Measurements from ENCODE around the gene PRKAG1.

PRKAG1 gene

DNA sequence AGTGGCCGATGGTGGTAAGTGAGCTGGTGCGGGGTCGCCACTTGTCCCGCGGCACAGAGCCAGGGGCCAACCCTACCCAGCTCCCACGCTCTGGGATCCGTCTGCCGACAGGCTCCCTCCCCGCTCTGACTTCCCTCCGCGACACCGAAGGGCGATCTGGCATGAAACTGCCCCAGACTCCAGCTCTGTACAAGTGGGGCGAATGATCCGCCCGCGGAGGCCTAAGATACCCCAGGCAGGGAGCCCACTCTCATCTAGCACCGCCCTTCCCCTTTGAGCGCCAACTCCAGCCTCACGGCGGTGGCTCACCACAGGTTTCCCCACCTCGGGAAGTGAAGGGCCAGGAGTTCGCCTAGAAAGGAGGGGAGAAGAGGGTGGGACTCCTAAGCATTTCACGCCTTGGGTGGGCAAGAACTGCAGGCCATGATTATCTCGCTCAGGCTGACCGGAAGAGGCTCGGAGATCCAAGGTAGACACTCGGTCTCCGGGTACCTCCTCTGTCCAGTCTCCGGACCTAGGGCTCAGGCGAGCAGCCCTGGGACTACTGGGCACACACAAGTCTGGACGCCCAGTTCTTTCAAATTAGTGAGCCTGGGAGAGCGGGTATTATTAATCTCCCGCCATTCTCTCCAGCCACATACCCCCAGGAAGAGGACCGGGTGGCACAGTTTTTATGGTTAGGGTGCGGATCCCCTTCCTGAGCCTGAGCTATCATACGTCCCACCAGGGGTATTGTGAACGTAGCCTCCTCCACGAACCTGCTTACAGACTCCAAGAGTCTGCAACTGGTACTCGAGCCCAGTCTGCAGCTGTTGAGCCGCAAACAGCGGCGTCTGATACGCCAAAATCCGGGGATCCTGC, 39.6 kb downstream of the PRKAG1 start:
- ATAC-seq (replicated peaks; ENCODE audit: extremely low read depth, poor library complexity, severe bottlenecking) (peak; percentile 8), DNase-seq (ENCODE audit: low spot score in 2 of 2) (no peak)
- peak overlapping the region; percentile 88 for H3K4me3 Mint-ChIP-seq
- H3K27ac Mint-ChIP-seq (ENCODE audit: low read depth): peak overlapping the region; percentile 95
- H3K27me3 Mint-ChIP-seq: peaks cover 18% of the 10 kb centered on the region
- H3K4me1 Mint-ChIP-seq: peaks cover 53% of the 10 kb centered on the region
- peaks cover 42% of the 10 kb centered on the region for H3K36me3 Mint-ChIP-seq (ENCODE audit: insufficient read depth)
- H3K9me3 Mint-ChIP-seq: no peaks in the 10 kb centered on the region

- Mint-ChIP-seq H3K36me3 (ENCODE audit: insufficient read depth) (peaks cover 42% of the 10 kb centered on the region), H3K4me1 (peaks cover 53% of the 10 kb centered on the region), H3K4me3 (peak within 1 kb of the TSS; percentile 88), H3K27me3 (peaks cover 25% of the 10 kb centered on the region), H3K27ac (ENCODE audit: low read depth) (peak within 1 kb of the TSS; percentile 95), H3K9me3 (no peaks in the 10 kb centered on the region)
- DNase-seq (ENCODE audit: low spot score in 2 of 2): no peak
- no peak for ATAC-seq (replicated peaks; ENCODE audit: extremely low read depth, poor library complexity, severe bottlenecking)
Observed at GRCh38 chr12:48978291-48978740, 40.3 kb downstream of the PRKAG1 start, which contains the start of gene WNT1. TSS of gene WNT1 (plus strand) at chr12:48978322. CDS start at chr12:48978651, 329 bp downstream.

- H3K36me3 Mint-ChIP-seq (ENCODE audit: insufficient read depth): peaks cover 40% of the 10 kb centered on the region
- peaks cover 32% of the 10 kb centered on the region for H3K27me3 Mint-ChIP-seq
Observed at GRCh38 chr12:48977290-48978281, 41.0 kb downstream of the PRKAG1 start.

DNA sequence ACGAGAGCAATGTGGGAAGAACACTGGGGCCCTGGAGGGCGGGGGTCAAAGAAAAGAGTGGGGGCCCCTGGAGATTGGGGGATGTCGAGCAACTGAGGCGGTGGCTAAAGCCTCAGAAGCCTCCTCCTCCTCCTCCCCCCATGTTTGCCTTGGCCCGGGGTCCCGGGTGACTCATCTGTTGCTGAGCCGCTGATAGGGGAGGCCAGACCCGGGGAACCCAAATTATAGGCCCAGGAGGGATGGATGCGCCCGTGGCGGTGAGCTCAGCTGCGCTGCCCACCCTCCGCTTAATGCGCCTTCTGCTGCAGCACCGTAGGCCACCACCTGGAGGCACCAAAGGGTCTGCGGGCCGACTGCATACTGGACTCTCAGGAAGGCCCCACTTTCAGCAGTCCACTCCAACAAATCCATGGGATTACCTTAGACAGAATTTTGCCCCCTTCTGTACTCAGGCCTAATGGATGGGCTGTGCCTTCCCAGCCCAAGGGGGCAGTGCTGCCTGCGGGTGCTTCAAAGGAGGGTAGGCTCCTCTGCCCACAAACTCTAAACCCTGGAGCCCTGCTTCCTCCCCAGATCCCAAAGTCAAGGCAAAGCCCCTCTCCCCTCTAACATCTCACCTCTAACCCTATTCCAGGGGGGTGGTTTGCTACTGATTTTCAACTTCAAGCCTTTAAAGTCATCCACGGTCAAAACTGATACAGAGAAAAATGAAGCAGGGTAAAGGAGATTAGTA, 44.5 kb downstream of the PRKAG1 start:
- no peak for ATAC-seq (replicated peaks; ENCODE audit: extremely low read depth, poor library complexity, severe bottlenecking)
- H3K27ac Mint-ChIP-seq (ENCODE audit: low read depth): no peak overlapping the region
- peaks cover 17% of the 10 kb centered on the region for H3K36me3 Mint-ChIP-seq (ENCODE audit: insufficient read depth)
- no peak overlapping the region for H3K4me3 Mint-ChIP-seq
- H3K4me1 Mint-ChIP-seq: peaks cover 44% of the 10 kb centered on the region
- peaks cover 44% of the 10 kb centered on the region for H3K27me3 Mint-ChIP-seq
- no peak for DNase-seq (ENCODE audit: low spot score in 2 of 2)
- no peaks in the 10 kb centered on the region for H3K9me3 Mint-ChIP-seq

More at GRCh38 chr12:48977290-48978281, 41.0 kb downstream of the PRKAG1 start:
- DNase-seq (ENCODE audit: low spot score in 2 of 2) (peak; percentile 72 to 76), ATAC-seq (replicated peaks; ENCODE audit: extremely low read depth, poor library complexity, severe bottlenecking) (peak; percentile 37)
- Mint-ChIP-seq H3K9me3 (no peaks in the 10 kb centered on the region), H3K4me3 (peak overlapping the region; percentile 88), H3K4me1 (peaks cover 53% of the 10 kb centered on the region), H3K27ac (ENCODE audit: low read depth) (peak overlapping the region; percentile 79)

DNA sequence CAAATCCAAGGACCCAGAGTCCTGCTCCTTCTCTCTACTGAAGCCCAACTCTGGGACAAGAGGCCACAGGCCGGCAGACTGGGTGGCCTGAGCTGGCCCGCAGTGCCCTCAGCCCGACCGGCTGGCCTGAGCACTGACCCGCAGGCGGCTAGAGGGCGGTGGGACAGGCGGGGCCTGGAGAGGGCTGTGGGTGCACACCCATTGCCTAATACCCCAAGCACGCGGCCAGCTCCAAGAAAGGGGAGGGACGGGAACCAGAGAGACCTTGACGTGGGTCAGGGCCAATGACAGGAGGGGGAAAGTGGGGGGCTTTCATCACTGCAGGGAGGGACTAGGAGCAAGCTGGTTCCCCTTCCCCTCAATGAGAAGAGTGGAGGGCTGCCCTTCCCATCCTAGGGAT, 45.0 kb downstream of the PRKAG1 start:
- no peak for ATAC-seq (replicated peaks; ENCODE audit: extremely low read depth, poor library complexity, severe bottlenecking)
- Mint-ChIP-seq H3K36me3 (ENCODE audit: insufficient read depth) (peaks cover 14% of the 10 kb centered on the region), H3K4me3 (no peak overlapping the region), H3K9me3 (no peaks in the 10 kb centered on the region), H3K4me1 (peaks cover 38% of the 10 kb centered on the region), H3K27me3 (peaks cover 44% of the 10 kb centered on the region), H3K27ac (ENCODE audit: low read depth) (no peak overlapping the region)
- DNase-seq (ENCODE audit: low spot score in 2 of 2): no peak

- H3K4me1 Mint-ChIP-seq: peaks cover 36% of the 10 kb centered on the region
- H3K27ac Mint-ChIP-seq (ENCODE audit: low read depth): no peak overlapping the region
- peaks cover 13% of the 10 kb centered on the region for H3K36me3 Mint-ChIP-seq (ENCODE audit: insufficient read depth)
Observed at GRCh38 chr12:48972952-48973483, 45.6 kb downstream of the PRKAG1 start.

GRCh38 chr12:48972213-48972951, 46.2 kb downstream of the PRKAG1 start:
- H3K9me3 Mint-ChIP-seq: no peaks in the 10 kb centered on the region

More at GRCh38 chr12:48972952-48973483, 45.6 kb downstream of the PRKAG1 start:
- H3K4me3 Mint-ChIP-seq: no peak overlapping the region
- ATAC-seq (replicated peaks; ENCODE audit: extremely low read depth, poor library complexity, severe bottlenecking) (no peak), DNase-seq (ENCODE audit: low spot score in 2 of 2) (no peak)
- H3K27me3 Mint-ChIP-seq: peaks cover 44% of the 10 kb centered on the region
- no peaks in the 10 kb centered on the region for H3K9me3 Mint-ChIP-seq

DNA sequence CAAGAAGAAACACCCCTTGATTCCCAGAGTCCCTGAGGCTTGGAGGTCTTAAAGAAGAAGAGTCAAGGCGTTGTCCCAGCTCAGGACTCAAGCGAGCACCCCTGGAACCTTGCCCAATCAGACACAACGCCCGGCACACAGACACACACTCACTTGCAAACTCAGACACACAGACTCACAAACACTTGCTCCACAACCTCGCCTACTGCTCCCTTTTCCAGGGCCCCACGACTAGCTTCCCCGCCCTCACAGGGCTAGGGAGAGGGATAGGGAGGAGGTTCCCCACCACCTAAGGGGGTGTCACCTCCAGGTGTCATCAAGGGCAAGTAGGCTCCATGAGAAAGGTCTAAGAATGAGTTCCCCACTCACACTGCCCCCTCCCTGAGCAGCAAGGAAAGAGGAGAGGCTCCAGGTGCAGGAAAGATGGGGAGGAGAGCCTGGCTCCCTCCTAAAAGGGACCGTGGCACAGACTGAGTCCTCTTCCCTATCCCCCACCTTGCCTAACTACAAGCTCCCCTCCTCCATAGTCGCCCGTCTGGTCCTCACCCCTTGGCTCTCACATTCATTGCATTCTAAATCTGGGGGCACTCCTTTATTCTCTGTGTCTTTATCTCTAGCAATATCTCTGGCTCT, 47.8 kb downstream of the PRKAG1 start:
- peaks cover 44% of the 10 kb centered on the region for H3K27me3 Mint-ChIP-seq
- peak overlapping the region; percentile 74 for H3K4me3 Mint-ChIP-seq
- peaks cover 24% of the 10 kb centered on the region for H3K4me1 Mint-ChIP-seq
- ATAC-seq (replicated peaks; ENCODE audit: extremely low read depth, poor library complexity, severe bottlenecking) (no peak), DNase-seq (ENCODE audit: low spot score in 2 of 2) (no peak)
- no peaks in the 10 kb centered on the region for H3K9me3 Mint-ChIP-seq
- H3K36me3 Mint-ChIP-seq (ENCODE audit: insufficient read depth): peaks cover 6% of the 10 kb centered on the region
- H3K27ac Mint-ChIP-seq (ENCODE audit: low read depth): peak overlapping the region; percentile 56

More at GRCh38 chr12:48972213-48972951, 46.2 kb downstream of the PRKAG1 start:
- Mint-ChIP-seq H3K36me3 (ENCODE audit: insufficient read depth) (peaks cover 8% of the 10 kb centered on the region), H3K27ac (ENCODE audit: low read depth) (peak overlapping the region; percentile 56), H3K4me1 (peaks cover 30% of the 10 kb centered on the region), H3K4me3 (peak overlapping the region; percentile 74), H3K27me3 (peaks cover 44% of the 10 kb centered on the region)
- ATAC-seq (replicated peaks; ENCODE audit: extremely low read depth, poor library complexity, severe bottlenecking) (peak; percentile 12), DNase-seq (ENCODE audit: low spot score in 2 of 2) (no peak)

- H3K4me3 Mint-ChIP-seq: peak overlapping the region; percentile 74
- ATAC-seq (replicated peaks; ENCODE audit: extremely low read depth, poor library complexity, severe bottlenecking) (peak; percentile 62), DNase-seq (ENCODE audit: low spot score in 2 of 2) (no peak)
- no peak overlapping the region for H3K27ac Mint-ChIP-seq (ENCODE audit: low read depth)
- H3K27me3 Mint-ChIP-seq: peaks cover 44% of the 10 kb centered on the region
- no peaks in the 10 kb centered on the region for H3K9me3 Mint-ChIP-seq
- H3K36me3 Mint-ChIP-seq (ENCODE audit: insufficient read depth): peaks cover 6% of the 10 kb centered on the region
- H3K4me1 Mint-ChIP-seq: peaks cover 24% of the 10 kb centered on the region
Observed at GRCh38 chr12:48969833-48970701, 48.5 kb downstream of the PRKAG1 start.

GRCh38 chr12:48969160-48969771, 49.3 kb downstream of the PRKAG1 start:
- no peak overlapping the region for H3K27ac Mint-ChIP-seq (ENCODE audit: low read depth)
- peak overlapping the region; percentile 4 for H3K4me3 Mint-ChIP-seq
- no peaks in the 10 kb centered on the region for H3K9me3 Mint-ChIP-seq
- no peak for DNase-seq (ENCODE audit: low spot score in 2 of 2)
- H3K27me3 Mint-ChIP-seq: peaks cover 40% of the 10 kb centered on the region
- ATAC-seq (replicated peaks; ENCODE audit: extremely low read depth, poor library complexity, severe bottlenecking): no peak
- H3K4me1 Mint-ChIP-seq: peaks cover 24% of the 10 kb centered on the region
- H3K36me3 Mint-ChIP-seq (ENCODE audit: insufficient read depth): peaks cover 3% of the 10 kb centered on the region

Data from central memory CD8-positive, alpha-beta T cell (primary cell).